GM18519 (cell line): ENCODE results near the gene UBE2O.

Experiments used
- ATAC-seq: cut with Tn5 transposase; IDR thresholded peaks from one replicate; pipeline ENCODE4 v1.9.1; 2021; ENCODE audit warnings: mild to moderate bottlenecking, moderate library complexity; ENCODE audit not compliant: unreplicated experiment, low FRiP score

The UBE2O gene

DNA sequence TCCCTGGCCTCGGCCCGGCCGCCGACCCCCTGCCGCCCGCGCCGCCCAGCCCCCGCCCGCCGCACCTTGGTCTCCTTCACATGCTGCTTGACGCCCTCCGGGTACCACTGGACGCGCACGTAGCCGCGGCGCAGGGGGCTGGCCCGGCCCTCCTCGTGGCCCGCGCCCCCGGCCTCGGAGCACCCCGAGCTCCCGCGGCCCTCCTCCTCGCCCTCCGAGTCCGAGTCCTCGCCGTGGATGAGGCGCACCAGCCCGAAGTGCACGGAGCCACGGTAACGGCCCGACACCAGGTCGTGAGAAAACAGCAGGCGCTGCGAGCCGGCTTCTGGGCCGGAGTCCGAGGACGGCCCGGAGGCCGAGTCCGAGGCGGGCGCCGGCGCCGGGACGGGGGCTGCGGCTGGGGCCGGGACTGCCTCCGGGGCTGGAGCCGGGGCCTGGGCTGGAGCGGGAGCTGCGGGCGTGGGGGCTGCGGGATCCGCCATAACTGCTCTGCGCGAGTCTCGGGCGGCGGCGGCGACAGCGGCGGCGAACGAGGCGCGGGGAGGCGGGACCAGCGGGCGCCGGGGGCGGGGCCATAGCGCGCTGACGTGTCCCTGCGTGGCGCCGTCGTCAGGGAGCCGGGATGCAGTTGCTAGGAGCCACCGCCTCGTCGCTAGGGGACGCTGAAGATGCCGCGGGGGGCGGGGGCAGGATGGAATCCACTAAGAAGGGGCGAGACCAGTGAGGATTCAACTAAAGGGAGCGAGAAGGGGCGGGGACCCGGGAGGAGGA is at the start of gene UBE2O:
TSS of gene UBE2O (minus strand) at position 493 of the 771 bp plus-strand sequence. CDS start at position 482, 11 bp downstream.
- peak; percentile 74 for ATAC-seq

DNA sequence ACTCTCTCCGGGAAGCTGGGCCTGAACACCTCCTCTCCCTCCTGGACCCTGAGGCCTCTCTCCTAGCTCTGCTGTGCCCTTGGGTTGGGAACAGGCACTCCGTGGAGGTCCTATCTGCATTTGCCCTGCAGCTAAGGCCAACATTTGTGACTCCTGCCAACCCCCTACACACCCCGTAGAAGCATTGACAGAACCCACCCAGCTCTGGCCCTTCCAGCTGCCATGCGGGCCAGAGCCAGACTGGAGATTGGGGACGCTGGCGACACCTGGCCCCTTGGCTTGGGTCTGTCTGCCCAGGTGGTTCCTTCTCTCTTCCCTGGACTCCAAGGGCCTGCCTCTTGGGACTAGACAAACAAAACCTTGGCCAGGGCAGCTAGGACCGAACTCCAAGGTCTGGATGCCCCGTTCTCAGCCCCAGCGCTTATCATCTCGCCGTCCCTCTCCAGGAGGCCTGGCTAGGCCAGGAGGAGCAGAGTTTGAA is 48.9 kb upstream of the UBE2O start:
- ATAC-seq, result no peak

DNA sequence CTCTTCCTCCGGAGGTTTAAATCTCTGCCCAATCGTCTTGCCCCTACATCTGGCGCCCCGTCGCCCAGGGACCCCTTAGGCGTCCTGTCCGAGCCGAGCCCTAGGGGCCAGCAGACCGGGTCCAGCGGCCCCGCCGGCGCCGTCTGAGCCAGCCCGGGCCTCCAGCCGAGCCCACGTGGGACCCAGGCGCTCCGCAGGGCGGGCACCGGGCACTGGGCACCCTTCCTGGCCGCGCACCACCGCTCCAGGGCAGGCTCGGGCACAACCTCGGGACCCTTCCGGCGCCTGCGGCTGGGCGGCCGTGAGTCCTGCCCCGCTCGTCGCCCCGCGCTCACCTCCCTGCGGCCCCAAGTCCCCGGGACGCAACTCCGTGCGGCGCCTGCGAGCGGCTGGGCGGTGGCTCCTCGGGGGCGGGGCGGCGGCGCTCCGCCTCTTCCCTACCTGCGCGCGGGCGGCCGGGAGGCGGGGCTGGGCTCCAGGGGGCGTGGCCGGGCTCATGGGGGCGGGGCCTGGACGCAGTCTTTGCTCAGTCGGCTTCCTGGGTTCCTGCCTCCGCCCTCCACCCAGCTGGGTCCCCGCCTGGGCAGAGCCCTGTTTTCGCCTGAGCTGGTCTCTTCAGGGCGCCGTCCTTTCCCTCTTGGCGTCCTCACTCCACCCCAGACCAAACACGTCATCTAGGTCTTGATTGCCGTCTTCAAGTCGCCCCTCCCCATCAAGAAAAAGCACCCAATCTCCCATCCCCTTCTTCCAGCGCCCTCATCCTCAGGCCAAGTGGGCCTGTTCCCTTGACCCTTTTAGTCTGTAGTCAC is 48.3 kb upstream of the UBE2O start, which contains the start of gene RHBDF2:
TSS of gene RHBDF2 (minus strand) at position 406 of the 809 bp plus-strand sequence. CDS start 19,899 bp downstream, outside the sequence.
- peak; percentile 58 for ATAC-seq

DNA sequence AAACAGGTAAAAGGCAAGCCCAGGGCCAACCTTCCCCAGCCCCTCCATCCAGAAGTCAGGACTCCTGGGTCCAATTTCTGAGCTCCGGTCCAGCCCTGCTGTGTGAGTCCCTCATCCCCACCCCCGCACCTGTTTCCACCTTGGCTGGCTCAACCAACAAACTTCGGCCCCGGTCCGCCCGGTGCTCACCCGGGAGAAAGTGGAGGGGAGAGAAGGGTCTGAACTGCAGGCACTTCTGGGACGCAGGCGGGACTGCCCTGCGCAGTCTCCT is 47.7 kb upstream of the UBE2O start:
- peak; percentile 2 for ATAC-seq

DNA sequence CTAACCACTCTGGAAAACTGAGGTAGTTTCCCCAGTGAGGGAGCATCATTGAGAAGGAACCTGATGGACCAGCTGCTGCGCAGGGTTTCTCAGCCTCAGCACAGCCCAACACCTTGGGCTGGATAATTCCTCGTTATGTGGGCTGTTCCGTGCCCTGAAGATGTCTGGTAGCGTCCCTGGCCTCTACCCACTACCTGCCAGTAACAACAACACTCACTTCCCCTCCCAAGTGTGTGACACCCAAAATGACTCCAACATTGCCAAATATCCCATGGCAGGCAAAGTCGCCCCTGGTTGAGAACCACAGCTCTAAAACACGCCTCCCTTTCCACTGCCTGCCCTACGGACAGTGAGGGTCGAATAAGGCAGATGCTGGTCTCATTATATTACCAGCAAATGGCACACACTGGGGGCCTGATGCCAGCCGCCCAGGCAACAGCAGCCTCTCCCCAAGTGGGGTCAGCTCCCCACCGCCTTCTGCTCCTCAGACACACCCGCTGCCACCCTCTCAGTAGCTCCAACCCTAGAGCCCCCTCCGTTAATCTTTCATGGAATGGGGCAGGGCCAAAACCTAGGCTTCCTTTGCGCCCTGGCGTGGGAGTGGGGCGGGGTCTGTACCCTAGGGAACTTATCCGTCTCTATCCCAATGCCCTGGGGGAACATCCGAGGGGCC is 47.3 kb upstream of the UBE2O start:
- ATAC-seq, result no peak

DNA sequence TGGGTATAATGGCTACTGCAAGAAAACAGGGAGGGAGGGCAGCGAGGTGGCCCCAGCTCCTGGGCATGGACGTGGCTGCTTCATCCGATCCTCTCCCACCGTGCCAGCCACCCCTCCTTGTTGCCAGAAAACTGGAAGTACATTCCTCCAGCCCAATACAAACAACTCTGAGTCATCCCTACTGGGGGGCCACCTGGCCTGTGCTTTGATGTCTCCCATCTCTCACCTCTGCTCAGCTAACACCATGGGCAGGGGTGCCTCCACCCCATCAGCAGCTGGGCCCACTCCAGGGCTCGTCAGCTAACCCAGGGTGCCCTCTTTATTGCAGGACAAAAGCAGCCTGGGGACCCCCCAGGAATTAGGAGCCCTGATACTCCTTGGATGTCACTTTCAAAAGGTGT is 46.3 kb upstream of the UBE2O start:
- no peak for ATAC-seq

DNA sequence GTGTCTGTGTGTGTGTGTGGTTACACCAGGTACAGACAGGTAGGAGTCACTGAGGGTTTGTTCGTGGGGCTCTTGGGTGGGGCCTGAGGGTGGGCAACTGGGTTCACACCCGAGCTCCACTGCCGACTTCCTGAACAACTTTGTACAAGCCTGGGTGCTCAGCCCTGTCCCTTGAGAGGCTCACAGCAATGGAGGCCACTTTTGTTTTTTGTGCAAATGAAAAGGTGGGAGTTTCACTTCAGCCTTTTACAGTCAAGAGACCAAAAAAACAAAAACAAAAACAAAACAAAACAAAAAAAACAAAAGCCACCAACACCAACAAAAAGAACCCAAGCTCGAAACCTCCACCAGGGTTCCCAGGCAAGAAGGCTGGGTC is 45.9 kb upstream of the UBE2O start:
- ATAC-seq, result no peak

DNA sequence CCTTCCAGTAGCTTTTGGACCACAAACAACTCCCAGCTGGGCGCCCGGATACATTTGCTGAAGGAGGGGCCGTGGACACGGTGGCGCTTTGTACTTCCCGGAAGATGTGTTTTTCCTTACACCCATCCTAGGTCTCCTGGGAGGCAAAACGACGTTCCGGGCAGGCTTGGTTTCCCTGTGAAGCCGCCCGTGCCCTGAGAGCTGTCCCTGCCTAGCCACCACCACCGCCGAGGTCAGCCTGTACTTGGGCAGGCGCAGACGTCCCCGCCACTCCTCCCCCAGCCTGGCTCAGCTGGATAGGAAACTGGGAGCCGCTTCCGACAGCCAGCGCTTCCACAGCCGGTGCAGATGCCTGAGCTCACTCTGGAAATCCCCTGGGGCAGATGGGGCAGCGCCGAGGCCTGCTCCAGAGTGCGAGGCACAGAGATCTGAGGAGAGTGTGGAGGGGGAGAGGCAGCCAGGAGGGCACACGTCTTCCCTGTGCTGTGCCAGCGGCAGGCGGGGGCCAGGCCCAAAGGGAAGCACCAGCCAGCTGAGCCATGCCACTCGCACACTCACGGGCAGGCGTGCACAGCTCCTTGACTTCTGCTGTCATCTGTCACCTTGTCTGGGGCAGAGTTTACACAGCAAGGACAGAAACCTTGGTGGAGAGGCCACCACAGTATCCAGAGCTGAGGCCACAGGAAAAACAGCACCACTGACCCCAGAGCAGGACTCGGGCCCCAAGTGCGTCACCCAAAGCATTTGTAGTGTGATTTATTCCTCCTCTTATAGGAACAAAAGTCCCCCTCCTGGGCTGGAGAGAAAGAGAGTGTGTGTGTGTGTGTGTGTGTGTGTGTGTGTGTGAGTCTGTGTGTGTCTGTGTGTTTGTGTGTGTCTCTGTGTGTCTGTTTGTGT is 45.3 kb upstream of the UBE2O start:
- no peak for ATAC-seq

DNA sequence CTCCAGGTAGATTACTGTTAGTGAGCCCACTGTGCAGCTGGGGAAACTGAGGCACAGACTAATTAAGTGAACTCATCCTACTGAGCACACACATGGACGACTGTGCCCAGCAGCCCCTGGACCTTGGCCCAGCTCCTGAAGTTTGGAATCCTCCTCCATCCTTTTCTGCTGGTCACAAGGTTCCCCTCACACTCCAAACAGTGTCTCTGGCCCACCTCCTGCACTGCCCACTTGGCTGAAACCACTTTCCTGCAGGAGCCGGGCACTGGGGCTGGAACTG is 44.7 kb upstream of the UBE2O start:
- no peak for ATAC-seq

DNA sequence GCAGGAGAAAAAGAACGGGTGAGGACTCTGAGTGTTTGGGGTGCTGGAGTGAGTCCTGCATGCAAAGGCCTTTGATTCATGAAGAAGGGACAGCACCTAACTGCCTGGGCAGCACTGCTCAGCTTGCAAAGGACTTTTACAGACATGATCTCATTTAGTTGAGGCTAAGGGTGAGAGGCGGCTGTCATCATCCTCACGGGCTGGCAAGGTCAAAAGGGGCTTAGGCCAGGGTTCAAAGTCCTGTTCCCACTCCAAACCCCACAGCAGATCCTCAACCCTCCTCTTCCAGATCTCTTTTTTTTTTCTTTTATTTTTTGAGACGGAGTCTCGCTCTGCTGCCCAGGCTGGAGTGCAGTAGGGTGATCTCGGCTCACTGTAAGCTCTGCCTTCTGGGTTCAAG is 43.5 kb upstream of the UBE2O start:
- ATAC-seq, result no peak

DNA sequence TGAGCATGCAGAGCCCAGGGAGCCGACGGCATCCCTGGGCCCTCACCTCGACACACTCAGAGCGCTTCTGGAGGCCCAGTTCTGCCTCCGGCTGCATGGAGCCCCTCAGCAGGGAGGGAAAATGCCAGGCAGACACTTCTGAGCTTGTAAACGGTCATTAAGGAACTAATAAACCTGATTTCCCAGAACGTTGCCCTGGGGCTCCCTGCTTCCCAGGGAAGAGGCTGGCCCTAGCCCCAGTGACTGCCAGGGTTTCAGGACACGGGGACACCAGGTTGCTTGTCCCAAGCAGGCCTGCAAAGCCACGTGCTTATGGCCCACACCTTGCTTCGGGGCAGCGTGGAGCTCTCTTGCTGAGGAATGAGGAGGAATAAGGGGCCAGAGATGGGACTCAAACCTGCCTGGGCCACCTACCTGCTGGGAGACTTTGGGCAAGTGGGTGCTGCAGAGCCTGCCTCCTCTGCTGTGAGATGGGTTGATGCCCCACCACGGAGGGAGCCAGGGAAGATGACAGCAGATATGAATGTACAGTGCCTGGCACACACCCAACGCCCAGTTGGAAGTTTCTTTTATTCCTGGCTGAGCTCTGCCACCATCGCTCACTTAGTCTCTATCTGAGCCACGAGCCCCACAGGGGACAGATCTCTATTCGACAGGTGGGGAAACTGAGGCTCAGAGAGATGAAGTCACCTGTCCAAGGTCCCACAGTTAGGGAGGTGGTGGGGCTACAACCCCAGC is 42.9 kb upstream of the UBE2O start:
- ATAC-seq, result no peak

DNA sequence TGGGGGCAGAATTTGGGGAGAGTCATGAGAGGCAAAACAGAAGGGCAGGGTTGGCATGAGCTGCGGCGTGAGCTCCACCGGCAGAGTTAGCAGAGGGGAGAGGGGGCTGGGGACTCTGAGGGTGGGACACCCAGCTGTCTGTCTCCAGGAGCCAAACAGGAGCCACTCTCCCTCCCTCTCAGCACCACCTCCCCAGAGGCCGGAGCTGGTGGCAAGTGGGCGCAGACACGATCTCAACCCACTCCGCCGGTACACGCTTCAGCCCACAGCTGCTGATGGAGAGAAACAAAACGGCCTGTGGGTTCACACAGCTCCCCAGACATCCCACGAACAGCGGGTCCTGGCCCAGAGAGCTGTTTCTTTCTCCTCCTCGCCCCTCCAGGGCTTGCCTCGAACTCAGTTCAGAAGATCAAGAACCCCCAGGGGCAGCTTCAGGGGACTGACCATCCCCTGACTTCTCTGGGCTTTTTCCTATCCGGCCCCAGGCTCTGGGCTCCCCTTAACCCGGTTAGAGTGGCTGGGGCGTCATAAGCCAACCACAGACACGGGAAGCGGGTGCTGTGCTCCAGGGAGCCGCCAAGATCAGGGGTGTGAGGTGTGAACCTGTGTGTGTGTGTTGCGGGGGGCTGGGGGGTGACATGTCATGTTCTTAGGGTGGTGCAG is 40.7 kb upstream of the UBE2O start:
- no peak for ATAC-seq

DNA sequence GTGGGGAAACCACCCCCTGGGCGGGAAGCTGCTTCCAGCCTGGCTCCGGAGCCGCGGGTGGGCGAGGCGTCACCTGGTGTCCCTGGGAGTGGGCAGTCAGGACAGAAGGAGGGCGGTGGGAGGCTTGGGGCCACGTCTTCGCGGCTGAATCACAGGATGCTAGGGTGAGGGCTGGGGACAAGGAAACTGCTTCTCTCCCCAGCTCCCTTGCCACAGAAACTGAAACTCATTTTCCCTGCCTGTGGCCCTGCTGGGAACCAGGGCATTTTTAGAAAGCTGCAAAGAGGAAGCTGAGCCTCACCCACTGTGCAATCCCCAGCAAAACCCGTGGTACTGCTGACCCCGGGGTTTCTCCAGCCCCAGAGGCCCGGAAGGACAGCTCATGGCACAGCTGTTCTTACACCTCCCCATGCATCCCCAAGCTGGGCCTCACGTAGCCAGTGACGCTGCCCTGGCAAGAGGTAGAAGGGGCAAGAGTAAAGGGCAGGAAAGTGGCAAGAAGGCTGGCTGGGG is 40.1 kb upstream of the UBE2O start:
- no peak for ATAC-seq

DNA sequence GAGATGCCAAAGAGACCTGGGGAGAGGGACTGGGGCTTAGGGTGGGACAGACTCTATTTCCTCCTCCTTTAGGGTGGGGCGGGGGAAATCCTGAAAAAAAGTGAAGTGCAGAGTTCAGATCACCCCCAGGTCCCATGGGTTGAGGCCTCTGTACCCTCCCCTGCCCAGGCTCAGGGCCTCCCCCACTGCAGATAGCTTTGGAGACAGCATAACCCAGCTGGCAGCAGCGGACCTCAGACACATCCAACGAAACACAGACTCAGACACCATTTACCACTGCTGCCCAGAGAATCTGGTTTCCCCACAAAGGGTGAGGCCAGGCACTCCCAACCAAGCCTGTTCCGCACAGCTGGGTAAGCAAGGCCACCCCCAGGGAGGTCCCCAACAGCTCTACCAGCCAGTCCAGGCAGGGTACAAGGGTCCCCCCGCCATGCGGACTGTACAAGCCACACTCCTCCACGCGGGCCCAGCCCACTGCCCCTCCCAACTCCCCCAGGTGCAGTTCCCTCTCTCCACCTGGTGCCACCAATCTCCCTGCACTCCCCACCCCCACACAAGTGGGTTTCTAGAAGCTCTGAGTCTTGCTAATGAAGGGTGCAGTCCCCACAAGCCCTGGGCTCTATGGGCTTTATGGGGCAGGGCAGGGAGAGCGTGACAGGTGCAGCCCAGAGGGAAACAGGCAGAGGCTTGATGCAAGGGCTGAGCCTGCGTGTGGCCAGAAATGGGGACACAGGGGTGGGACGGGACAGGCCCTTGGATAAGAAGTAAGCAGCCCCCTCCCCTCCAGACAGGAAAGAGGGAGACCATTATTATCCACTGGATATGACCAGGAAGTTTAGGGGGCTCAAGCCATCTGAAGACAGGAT is 39.4 kb upstream of the UBE2O start:
- ATAC-seq, result no peak

DNA sequence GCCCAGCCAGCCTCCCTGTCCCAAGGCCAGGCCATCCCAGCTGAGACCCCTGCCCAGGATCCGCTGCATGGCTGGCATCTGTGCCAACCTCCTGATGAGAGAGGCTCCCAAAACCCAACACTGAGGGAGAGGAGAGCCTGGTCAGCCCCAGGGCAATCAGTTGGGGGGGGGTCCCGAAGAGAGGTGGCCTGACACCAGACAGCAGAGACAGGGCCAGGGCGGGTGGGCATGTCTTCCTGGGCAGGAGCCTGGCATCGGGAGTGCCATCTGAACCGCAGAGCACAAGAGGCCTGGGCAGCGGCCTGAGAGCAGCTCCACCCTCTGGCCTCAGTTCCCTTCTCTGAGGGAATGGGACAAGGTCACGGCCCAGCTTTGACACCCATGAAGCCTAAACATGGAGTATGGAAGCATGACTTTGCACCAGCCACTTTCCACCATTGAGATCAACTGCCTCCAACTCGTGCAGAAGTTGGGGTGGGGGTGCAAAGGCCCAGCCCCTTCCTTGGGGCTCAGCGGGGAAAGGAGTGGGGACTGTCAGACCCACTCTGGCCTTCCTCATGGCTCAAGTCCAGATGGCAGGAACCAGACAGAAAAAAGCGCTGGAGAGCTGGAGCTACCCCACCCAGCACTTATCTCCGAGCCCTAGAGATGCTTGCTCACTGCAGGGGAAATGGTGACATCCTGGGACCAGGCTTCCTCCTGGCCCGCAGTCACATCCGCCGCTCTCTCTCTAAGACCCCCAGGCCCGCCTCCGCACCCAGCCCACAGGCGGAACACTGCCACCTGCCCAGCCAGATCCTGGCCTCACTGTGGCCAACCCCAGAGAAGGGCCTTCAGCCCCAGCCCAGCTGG is 38.5 kb upstream of the UBE2O start:
- ATAC-seq, result no peak

DNA sequence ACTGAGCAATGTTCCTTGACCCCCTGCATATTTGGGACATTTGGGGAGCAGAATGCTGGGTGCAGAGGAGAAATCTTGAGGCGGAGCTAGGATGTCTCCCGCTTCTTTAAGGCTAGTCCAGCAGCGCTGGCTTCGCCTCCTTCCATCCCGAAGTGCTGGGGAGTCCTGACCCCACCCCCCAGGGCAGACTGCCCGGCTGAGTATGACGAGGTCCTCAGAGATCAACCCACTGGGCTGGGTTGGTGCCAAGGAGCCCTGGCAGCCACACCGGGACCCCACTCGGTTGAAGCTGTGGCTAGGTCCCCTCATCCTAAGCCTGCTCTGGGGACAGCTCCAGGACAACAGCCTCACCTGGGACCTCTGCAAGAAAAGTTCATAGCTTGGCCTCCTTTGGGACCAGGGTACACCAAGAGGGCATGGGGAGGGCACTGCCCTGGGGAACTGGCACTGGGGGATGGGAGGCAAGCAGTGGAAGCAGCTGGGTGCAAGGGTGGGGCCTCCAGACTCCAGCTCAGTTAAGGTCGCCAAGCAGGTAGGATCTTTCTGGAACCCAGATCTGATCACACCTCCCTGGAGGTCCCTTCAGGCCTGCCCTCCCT is 37.3 kb upstream of the UBE2O start:
- ATAC-seq, result no peak
